ENCODE measurements around the gene PLK4.

- TF ChIP-seq REST (IDR thresholded peaks at IDR 0.05; ENCODE audit: unreplicated experiment) (no peak), CTCF (conservative IDR thresholded peaks at IDR 0.05; ENCODE audit: low read depth in 2 of 2) (no peak), STAT1 (IDR thresholded peaks at IDR 0.05; ENCODE audit: unreplicated experiment) (no peak), ZNF331 (CRISPR knock-in tag; IDR thresholded peaks at IDR 0.05; ENCODE audit: low read depth) (no peak), POLR2AphosphoS5 (IDR thresholded peaks at IDR 0.05; ENCODE audit: low read depth) (no peak), NANOG (IDR thresholded peaks at IDR 0.05; ENCODE audit: borderline replicate concordance) (no peak), EZH2phosphoT487 (IDR thresholded peaks at IDR 0.05; ENCODE audit: unreplicated experiment) (no peak), JUNB (IDR thresholded peaks at IDR 0.05; ENCODE audit: unreplicated experiment) (no peak), EZH2 (IDR thresholded peaks at IDR 0.05; ENCODE audit: low read depth, unreplicated experiment) (no peak), CREB1 (CRISPR knock-in tag; IDR thresholded peaks at IDR 0.05; ENCODE audit: low read depth) (no peak), ETS1 (IDR thresholded peaks at IDR 0.05) (no peak)
Observed at GRCh38 chr4:127922226-127922625, 41.5 kb downstream of the PLK4 start.

Measured in GM23338 (cell line).